Right forelimb (tissue), 1 donor: ENCODE results near the gene CUEDC1.

Experiments
- DNase-seq: peaks from one replicate; pipeline ENCODE4 v3.0.0-alpha.2; 2018

The CUEDC1 gene

GRCh38 chr17:57955183-57955931, at the start of gene CUEDC1:
Gene CUEDC1 (minus strand): TSS chr17:57955412. CDS start chr17:57885564, 69,848 bp downstream.
- DNase-seq = peak; percentile 87

GRCh38 chr17:58004060-58004459, 48.8 kb upstream of the CUEDC1 start:
- no peak for DNase-seq

GRCh38 chr17:58002973-58003372, 47.8 kb upstream of the CUEDC1 start:
- DNase-seq = no peak

- DNase-seq = no peak
Measured at GRCh38 chr17:58002154-58002948, 47.1 kb upstream of the CUEDC1 start.

- DNase-seq = no peak
Measured at GRCh38 chr17:58001461-58002124, 46.4 kb upstream of the CUEDC1 start.

GRCh38 chr17:57999496-58000017, 44.3 kb upstream of the CUEDC1 start:
- DNase-seq = no peak

GRCh38 chr17:57999010-57999495, 43.8 kb upstream of the CUEDC1 start:
- no peak for DNase-seq

GRCh38 chr17:57997085-57997809, 42.0 kb upstream of the CUEDC1 start:
- no peak for DNase-seq

- DNase-seq = peak; percentile 73
Measured at GRCh38 chr17:57995076-57995956, 40.1 kb upstream of the CUEDC1 start.

- no peak for DNase-seq
Measured at GRCh38 chr17:57994436-57994835, 39.2 kb upstream of the CUEDC1 start.

GRCh38 chr17:57993471-57994365, 38.5 kb upstream of the CUEDC1 start:
- DNase-seq = no peak

- no peak for DNase-seq
Measured at GRCh38 chr17:57991537-57991936, 36.3 kb upstream of the CUEDC1 start.

- DNase-seq = no peak
Measured at GRCh38 chr17:57990037-57990436, 34.8 kb upstream of the CUEDC1 start.

- peak; percentile 86 for DNase-seq
Measured at GRCh38 chr17:57988301-57989250, 33.4 kb upstream of the CUEDC1 start.

- peak; percentile 89 for DNase-seq
Measured at GRCh38 chr17:57987581-57988300, 32.5 kb upstream of the CUEDC1 start, which contains the start of gene VEZF1. Gene VEZF1 (minus strand): TSS chr17:57988254. CDS start chr17:57988111, 143 bp downstream.

GRCh38 chr17:57986841-57987580, 31.8 kb upstream of the CUEDC1 start:
- peak; percentile 76 for DNase-seq

GRCh38 chr17:57985675-57985974, 30.4 kb upstream of the CUEDC1 start:
- no peak for DNase-seq
